Medulla oblongata (tissue), 1 donor: ENCODE data around the gene PIGX.

ENCODE experiments used
- DNase-seq: peaks from one replicate; pipeline ENCODE4 v3.0.0-alpha.2; 2015; ENCODE audit errors: extremely low spot score

PIGX gene

GRCh38 chr3:196756732-196757131 is 44.6 kb downstream of the PIGX start:
- no peak for DNase-seq

GRCh38 chr3:196757876-196758739 is 45.9 kb downstream of the PIGX start:
- peak; percentile 67 for DNase-seq

- DNase-seq = peak; percentile 51
Measured at GRCh38 chr3:196763179-196763578, 51.0 kb downstream of the PIGX start.

GRCh38 chr3:196765454-196765853 is 53.3 kb downstream of the PIGX start:
- DNase-seq = no peak

DNA sequence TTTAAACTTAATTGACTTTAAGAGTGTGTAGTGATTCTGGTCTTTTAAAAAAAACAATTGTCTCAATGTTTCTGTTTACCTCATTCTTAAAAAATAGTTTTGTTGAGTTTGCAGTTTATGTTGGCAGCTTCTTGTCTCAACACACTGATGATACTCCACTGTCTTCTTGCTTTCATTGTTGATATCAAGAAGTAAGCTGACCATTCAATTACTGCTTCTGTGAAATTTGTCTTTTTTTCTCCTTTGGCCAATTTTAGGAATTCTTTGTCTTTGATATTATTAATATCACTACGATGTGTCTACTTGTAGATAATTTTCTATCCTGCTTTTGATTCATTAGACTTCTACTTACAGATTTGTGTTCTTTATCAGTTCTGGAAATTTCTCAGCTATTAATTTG is 58.9 kb downstream of the PIGX start:
- no peak for DNase-seq

DNA sequence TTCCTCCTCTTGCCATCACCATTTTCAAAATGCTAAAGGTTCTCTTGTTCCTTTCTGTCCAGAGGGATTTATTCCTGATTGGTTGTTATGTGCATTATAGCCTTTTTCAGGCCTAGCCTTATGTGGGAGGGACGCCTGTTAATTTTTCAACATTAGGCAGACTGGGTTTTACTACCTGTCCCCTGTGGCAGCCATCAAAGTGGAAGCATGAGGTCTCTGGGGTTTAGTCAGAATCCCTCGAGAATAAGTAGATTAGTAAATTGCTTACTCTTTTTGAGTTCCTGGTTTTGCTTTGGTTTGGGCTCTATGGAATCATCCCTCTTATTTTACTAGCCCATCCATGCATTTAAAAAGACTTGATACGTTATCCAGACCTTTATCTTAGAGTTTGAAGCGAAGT is 59.9 kb downstream of the PIGX start:
- DNase-seq = no peak

- peak; percentile 84 for DNase-seq
Measured at GRCh38 chr3:196772897-196773296, 60.7 kb downstream of the PIGX start.

DNA sequence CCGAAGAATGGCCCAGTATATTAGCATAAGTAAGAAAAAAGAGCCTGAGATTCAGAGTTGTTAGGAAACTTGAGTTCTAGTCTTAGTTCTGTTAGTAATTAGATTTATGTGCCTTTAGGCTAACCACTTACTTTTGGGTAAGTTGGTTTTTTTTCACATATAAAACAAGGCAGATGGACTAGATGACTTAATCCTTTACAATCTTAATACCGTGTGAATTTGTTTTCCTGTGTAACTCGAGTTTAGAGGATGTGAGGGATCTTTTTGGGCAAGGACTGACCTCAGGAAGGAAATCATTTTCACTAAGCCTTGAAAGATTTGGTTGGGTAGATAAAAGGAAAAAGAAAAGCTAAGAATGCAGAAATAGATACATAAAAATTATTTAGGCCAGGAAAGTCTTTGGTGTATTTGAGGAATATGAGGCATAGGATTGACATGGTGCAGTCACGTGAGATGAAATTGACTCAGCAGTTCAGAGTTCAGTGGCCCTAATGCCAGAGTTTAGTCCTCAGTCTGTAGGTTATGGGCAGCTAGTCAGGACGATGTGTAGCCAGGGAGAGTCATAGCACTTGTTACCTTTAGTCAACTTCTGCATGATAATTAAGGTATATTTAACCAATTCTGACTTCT is 62.1 kb downstream of the PIGX start:
- no peak for DNase-seq

DNA sequence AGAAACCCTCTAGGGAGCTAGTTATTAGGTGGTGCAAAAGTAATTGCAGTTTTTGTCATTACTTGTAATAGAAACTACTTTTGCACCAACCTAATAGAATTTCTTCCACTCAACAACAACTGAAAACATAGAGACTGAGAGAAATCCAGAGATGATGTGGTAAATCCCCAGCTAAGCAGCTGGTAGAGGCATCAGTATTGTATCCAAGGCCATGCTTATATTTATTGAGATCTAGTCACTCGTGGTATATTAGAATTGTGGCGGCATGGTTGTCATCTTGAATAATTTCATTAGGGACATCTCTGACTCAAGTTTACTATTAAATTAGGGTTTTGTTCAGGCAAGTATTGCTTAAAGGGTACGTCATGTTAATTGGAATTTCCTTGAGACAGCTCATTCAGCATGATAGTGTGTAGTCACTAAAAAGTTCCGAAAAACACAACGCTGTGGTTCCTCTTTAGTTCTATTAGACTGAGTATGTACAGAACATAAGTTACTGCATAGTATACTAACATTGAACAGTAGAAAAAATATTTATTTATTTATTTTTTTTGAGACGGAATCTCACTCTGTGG is 62.8 kb downstream of the PIGX start:
- DNase-seq = no peak

- DNase-seq = no peak
Measured at GRCh38 chr3:196775938-196776337, 63.8 kb downstream of the PIGX start.

GRCh38 chr3:196777836-196778235 is 65.7 kb downstream of the PIGX start:
- no peak for DNase-seq

DNA sequence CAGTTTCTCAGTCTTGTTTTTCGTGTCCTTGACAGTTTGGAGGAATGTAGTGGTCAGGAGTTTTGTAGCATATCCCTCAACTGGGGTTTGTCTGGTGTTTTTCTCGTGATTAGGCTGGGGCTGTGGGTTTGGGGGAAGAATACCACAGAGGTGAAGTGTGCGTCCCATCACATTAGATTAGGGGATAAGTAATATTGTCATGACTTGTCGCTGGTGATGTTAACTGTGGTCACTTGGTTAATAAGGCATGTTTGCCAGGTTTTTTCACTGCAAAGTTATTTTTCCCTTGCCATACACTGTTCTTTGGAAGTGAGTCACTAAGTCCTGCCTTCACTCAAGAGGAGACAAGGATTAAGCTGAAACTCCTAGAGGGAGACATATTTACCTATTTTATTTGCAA is 66.6 kb downstream of the PIGX start:
- no peak for DNase-seq

GRCh38 chr3:196782511-196782910 is 70.3 kb downstream of the PIGX start:
- no peak for DNase-seq
